Esophagus muscularis mucosa (tissue), 4 donors: ENCODE measurements around the gene PARVB. TPM values are rescaled to one million over a fixed set of nuclear protein-coding genes. Genes with fewer than 3 reads are reported as not detected.

Source experiments
- DNase-seq: peaks from one replicate; pipeline ENCODE4 v3.0.0-alpha.2; 2017; ENCODE audit errors: extremely low spot score
- H3K27ac ChIP-seq, 4 donors: fragments of 200-600 bp; sonication (generic); replicated peaks in 1 of 4; 1 replicate in 3 of 4; 2 replicates in 1 of 4; pipeline ENCODE4 v1.5.1; 2016 to 2019; ENCODE audit warnings: mild to moderate bottlenecking in 1 of 4
- H3K27me3 ChIP-seq, 4 donors: fragments of 200-600 bp; sonication (generic); one replicate each; pipeline versions ENCODE4 v1.5.1 to v1.6.0; 2016 to 2019
- H3K36me3 ChIP-seq, 4 donors: fragments of 200-600 bp; sonication (generic); one replicate each; pipeline ENCODE4 v1.5.1; 2016 to 2019
- H3K4me1 ChIP-seq, 4 donors: fragments of 200-600 bp; sonication (generic); one replicate each; pipeline ENCODE4 v1.5.1; 2016 to 2019
- H3K4me3 ChIP-seq, 4 donors: fragments of 200-600 bp; sonication (generic); 1 replicate in 2 of 4; 2 replicates in 2 of 4; pipeline ENCODE4 v1.5.1; 2016 to 2019; ENCODE audit warnings: mild to moderate bottlenecking in 4 of 4, moderate library complexity in 1 of 4
- H3K9me3 ChIP-seq, 4 donors: fragments of 200-600 bp; sonication (generic); 1 replicate in 3 of 4; 2 replicates in 1 of 4; pipeline ENCODE4 v1.5.1; 2016 to 2019
- EP300 ChIP-seq: sonication (generic); formaldehyde crosslinking; IDR thresholded peaks from one replicate; pipeline ENCODE4 v1.6.1; 2017; ENCODE audit warnings: antibody characterized with exemption
- POLR2A ChIP-seq: fragments of 450-650 bp; IDR thresholded peaks from one replicate; pipeline ENCODE4 v1.6.1; 2017; ENCODE audit warnings: antibody characterized with exemption, moderate library complexity, mild to moderate bottlenecking, low read depth
- POLR2AphosphoS5 ChIP-seq, 2 donors: sonication (generic); formaldehyde crosslinking; IDR thresholded peaks; one replicate each; pipeline ENCODE4 v1.6.1; 2017; ENCODE audit warnings: antibody characterized with exemption in 2 of 2
- WGBS: methylation state at CpG from one replicate; pipeline ENCODE4 v1.1.5; 2018; 5-methylcytosine and 5-hydroxymethylcytosine counted together
- intact Hi-C: fragments of 100-400 bp; cut with DNase I; formaldehyde crosslinking; loops from one replicate; pipeline ENCODE4 v1.15.1; 2023
- total RNA-seq, 4 donors: library from RNA; depleted of rRNA; stranded (reverse); fragments of >200 nt; gene quantifications; one replicate each; pipeline versions ENCODE4 v1.1.0 to v1.2.1, GENCODE V29; 2016
- TF ChIP-seq, protein P1 (sequence below), 3 experiments: fragments of 200-600 bp in 2 of 3; fragments of 450-650 bp in 1 of 3; sonication (generic) in 2 of 3; IDR thresholded peaks; one replicate each; pipeline ENCODE4 v1.5.1; 2017 to 2019; ENCODE audit warnings: antibody characterized with exemption in 3 of 3, mild to moderate bottlenecking in 2 of 3, moderate library complexity in 1 of 3

Gene PARVB
- total RNA-seq, 4 donors from 2014 or later: 22.0 to 107 (median 45.5) TPM

DNA sequence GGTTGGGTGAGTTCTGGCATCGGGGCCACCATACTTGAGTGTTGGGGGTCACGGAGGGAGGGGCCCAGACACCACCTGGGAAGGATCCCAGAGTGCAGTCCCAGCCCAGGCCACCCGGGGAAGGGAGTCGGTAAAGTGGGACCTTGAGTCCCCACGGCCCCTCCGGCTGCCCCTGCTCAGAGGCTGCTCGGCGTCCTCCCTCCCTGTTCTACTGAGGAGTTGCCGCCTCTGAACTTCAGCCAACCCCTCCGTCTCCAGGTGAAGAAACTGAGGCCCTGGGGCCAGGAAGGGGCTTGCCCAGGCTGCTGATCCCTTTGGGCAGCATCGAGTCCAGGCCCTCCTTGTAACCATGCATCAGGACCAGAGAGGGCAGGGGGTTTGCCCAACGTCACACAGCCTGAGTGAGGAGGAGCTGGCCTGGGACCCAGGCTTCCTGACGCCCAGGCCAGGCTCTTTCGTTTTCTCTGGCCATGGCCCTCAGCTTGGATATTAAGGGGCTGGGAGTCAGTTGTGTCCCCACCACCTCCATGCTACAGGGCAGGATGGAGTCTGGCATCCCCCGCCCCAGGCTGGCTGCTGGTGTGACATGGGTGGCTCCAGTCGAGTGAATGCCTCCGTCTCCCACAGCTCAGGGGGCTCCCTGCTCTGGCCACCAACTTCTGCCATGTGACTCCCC, 157.9 kb downstream of the PARVB start:
- H3K9me3 ChIP-seq: no peaks in the 10 kb centered on the region
- no peaks in the 10 kb centered on the region for H3K36me3 ChIP-seq
- peaks cover 0 to 48% (median 0%) of the 10 kb centered on the region in 4 donors for H3K27me3 ChIP-seq
- intact Hi-C loops: no loop called here
- TF ChIP-seq, protein P1, sequence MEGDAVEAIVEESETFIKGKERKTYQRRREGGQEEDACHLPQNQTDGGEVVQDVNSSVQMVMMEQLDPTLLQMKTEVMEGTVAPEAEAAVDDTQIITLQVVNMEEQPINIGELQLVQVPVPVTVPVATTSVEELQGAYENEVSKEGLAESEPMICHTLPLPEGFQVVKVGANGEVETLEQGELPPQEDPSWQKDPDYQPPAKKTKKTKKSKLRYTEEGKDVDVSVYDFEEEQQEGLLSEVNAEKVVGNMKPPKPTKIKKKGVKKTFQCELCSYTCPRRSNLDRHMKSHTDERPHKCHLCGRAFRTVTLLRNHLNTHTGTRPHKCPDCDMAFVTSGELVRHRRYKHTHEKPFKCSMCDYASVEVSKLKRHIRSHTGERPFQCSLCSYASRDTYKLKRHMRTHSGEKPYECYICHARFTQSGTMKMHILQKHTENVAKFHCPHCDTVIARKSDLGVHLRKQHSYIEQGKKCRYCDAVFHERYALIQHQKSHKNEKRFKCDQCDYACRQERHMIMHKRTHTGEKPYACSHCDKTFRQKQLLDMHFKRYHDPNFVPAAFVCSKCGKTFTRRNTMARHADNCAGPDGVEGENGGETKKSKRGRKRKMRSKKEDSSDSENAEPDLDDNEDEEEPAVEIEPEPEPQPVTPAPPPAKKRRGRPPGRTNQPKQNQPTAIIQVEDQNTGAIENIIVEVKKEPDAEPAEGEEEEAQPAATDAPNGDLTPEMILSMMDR (IDR thresholded peaks at IDR 0.05): no peak
- no peak for TF ChIP-seq EP300
- TF ChIP-seq POLR2A: no peak
- TF ChIP-seq POLR2AphosphoS5 (IDR thresholded peaks at IDR 0.05): no peak
- peak overlapping the region; percentile 41 to 57 (median 48) for H3K27ac ChIP-seq
- 56% methylated on average over 15 of the region's 17 CpGs for WGBS
- H3K4me3 ChIP-seq: peak overlapping the region; percentile 14 to 49 (median 34)
- DNase-seq: no peak
- peaks cover 0 to 3% (median 0%) of the 10 kb centered on the region in 4 donors for H3K4me1 ChIP-seq

DNA sequence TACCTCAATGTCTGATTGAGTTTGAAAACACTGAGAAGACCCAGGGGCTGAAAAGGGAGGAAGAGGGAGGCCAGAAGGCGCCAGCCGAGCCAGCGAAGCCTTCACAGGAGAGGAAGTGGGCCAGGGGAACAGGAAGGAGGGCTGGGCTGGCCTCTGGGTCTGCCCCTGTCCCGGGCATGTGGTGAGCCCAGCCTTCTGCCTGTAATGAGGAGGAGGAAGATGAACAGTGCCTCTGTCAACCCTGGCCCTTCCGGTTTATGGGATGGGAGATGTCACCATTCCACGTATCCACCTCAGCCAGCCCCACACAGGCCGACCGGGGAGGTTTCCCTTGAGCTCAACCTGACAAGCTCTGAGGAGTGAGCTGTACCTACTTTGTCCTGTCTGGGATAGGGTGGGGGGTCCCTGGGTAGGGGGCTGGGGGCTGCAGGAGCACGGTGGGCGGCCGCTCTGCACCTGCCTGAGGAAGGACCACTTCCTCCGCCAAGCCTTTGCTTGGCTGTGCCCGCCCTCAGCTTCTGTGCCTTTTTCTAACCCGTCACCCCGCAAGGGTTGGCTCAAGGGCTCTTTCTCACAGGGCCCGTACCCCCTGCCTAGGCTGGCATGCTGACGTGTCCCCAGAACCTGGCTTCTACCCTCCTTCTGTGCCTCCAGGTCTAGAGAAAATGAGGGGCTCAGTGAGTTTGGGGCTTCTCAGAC, 158.6 kb downstream of the PARVB start:
- TF ChIP-seq POLR2AphosphoS5 (IDR thresholded peaks at IDR 0.05) (peak in 1 of 2 donors; percentile 45), EP300 (no peak)
- TF ChIP-seq, protein P1 (IDR thresholded peaks at IDR 0.05): no peak
- Histone ChIP-seq H3K9me3 (no peaks in the 10 kb centered on the region), H3K27me3 (peaks cover 0 to 53% (median 0%) of the 10 kb centered on the region in 4 donors), H3K4me3 (peak overlapping the region; percentile 14 to 49 (median 34)), H3K27ac (peak overlapping the region in 2 of 4 donors; percentile 48 to 57), H3K36me3 (no peaks in the 10 kb centered on the region), H3K4me1 (peaks cover 0 to 3% (median 0%) of the 10 kb centered on the region in 4 donors)
- 85% methylated on average over 13 of the region's 17 CpGs for WGBS
- intact Hi-C loops: no loop called here
- no peak for DNase-seq

DNA sequence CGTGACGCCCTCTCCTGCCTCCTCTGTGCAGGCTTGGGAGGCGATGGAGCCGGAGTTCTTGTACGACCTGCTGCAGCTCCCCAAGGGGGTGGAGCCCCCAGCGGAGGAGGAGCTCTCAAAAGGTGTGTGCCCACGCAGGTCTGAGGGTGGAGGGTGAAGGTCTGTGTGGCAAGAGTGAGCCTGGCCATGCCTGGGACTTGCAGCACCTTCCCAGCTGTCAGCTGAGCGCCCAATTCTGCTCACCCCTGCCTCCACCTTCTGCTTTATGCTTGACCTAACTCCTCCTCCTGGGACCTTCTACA, 159.1 kb downstream of the PARVB start:
- no peak for TF ChIP-seq POLR2AphosphoS5 (IDR thresholded peaks at IDR 0.05)
- TF ChIP-seq EP300: no peak
- TF ChIP-seq, protein P1 (IDR thresholded peaks at IDR 0.05): no peak
- TF ChIP-seq POLR2A: no peak
- H3K27ac ChIP-seq: no peak overlapping the region
- WGBS: 100% methylated on average over 3 of the region's 8 CpGs
- H3K4me3 ChIP-seq: no peak overlapping the region
- peaks cover 0 to 3% (median 0%) of the 10 kb centered on the region in 4 donors for H3K4me1 ChIP-seq
- H3K9me3 ChIP-seq: no peaks in the 10 kb centered on the region
- intact Hi-C loops: no loop called here
- no peak for DNase-seq
- H3K27me3 ChIP-seq: peaks cover 0 to 58% (median 0%) of the 10 kb centered on the region in 4 donors
- H3K36me3 ChIP-seq: no peaks in the 10 kb centered on the region

DNA sequence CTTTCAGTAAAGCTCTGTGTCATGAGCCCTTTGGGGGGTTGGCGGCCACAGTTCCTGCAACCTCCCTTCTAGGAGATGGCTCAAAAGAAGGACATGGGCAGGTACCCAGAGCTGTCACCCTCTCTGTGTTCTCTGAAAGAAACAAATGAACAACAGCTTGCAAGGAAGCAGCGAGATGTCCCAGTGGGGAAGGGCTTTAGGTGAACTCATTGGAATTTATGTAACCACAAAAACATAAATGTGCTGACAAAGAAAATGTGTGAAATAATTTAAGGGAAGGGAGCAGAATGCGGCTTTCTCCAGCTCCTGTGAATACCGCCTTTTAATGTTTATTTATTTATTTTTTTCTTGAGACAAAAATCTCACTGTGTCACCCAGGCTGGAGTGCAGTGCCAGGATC, 159.9 kb downstream of the PARVB start:
- no peak overlapping the region for H3K4me3 ChIP-seq
- H3K27ac ChIP-seq: no peak overlapping the region
- H3K27me3 ChIP-seq: peaks cover 0 to 58% (median 0%) of the 10 kb centered on the region in 4 donors
- intact Hi-C loops: no loop called here
- 90% methylated on average over 4 of the region's 4 CpGs for WGBS
- TF ChIP-seq EP300: no peak
- TF ChIP-seq POLR2A: no peak
- no peak for TF ChIP-seq POLR2AphosphoS5 (IDR thresholded peaks at IDR 0.05)
- TF ChIP-seq, protein P1 (IDR thresholded peaks at IDR 0.05): no peak
- no peak for DNase-seq
- no peaks in the 10 kb centered on the region for H3K36me3 ChIP-seq
- H3K9me3 ChIP-seq: no peaks in the 10 kb centered on the region
- H3K4me1 ChIP-seq: peaks cover 0 to 3% (median 0%) of the 10 kb centered on the region in 4 donors
